Measurements from ENCODE around the gene PRKAR1B.

- TF ChIP-seq CTCF (IDR thresholded peaks at IDR 0.05) (no peak), EP300 (IDR thresholded peaks at IDR 0.05) (no peak)
Measured at GRCh38 chr7:727104-727805, at the start of gene PRKAR1B.

All from sigmoid colon (tissue), 4 donors.